GM19240 (cell line): ENCODE data around the gene HYOU1.
"Not testable (repeated sequence)": the region's sequence is repeated elsewhere in the genome, so short reads cannot be mapped to it uniquely, and the experiment has no call there.

ENCODE experiments used
- DNase-seq: peaks from one replicate; pipeline ENCODE4 v3.0.0; 2011; ENCODE audit warnings: low spot score; ENCODE audit not compliant: insufficient read length

The HYOU1 gene

GRCh38 chr11:119042927-119043326 lies 14.1 kb downstream of the HYOU1 start:
- no peak for DNase-seq

DNA sequence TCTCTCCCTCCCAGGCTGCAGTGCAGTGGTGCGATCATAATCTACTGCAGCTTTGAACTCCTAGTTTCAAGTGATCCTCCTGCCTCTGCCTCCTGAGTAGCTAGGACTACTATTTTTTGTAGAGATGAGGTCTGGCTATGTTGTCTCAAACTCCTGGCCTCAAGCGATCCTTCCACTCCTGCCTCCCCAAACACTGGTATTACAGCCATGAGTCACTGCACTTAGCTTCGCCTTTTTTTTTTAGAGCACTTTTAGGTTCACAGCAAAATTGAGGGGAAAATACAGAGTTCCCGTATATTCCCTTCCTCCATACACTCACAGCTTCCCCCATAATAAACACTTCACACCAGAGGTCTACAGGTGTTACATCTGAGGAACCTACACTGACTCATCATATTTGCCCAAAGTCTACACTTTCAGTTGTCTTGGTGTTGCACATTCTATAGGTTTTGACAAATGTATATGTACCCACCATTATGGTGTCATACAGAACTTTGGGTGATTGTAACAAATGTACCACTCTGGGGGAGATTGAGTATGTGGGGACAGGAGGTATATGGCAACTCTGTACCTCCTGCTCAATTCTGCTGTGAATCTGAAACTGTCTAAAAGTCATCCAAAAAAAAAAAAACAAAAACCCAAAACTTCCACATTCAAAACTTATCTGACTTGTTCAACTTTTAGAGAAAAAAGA lies 15.0 kb downstream of the HYOU1 start:
- DNase-seq = no peak

DNA sequence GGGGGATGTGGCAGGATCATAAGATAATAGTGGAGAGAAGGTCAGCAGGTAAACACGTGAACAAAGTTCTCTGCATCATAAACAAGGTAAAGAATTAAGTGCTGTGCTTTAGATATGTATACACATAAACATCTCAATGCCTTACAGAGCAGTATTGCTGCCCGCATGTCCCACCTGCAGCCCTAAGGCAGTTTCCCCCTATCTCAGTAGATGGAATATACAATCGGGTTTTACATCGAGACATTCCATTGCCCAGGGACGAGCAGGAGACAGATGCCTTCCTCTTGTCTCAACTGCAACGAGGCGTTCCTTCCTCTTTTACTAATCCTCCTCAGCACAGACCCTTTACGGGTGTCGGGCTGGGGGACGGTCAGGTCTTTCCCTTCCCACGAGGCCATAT lies 17.5 kb downstream of the HYOU1 start:
- DNase-seq = not testable (repeated sequence)

- no peak for DNase-seq
These were observed 18.1 kb downstream of the HYOU1 start for GRCh38 chr11:119038884-119039283.

- no peak for DNase-seq
These were observed 22.2 kb downstream of the HYOU1 start for GRCh38 chr11:119034813-119035212.

DNA sequence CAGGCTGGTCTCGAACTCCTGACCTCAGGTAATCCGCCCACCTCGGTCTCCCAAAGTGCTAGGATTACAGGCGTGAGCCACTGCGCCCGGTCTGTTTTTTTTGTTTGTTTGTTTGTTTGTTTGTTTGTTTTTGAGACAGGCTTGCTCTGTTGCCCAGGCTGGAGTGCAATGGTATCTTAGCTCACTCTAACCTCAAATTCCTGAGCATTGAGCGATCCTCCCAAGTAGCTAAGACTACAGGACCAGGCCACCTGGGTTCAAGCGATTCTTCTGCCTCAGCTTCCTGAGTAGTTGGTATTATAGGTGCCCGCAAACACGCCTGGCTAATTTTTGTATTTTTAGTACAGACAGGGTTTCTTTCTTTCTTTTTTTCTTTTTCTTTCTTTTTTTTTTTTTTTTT lies 23.6 kb downstream of the HYOU1 start:
- DNase-seq = not testable (repeated sequence)

DNA sequence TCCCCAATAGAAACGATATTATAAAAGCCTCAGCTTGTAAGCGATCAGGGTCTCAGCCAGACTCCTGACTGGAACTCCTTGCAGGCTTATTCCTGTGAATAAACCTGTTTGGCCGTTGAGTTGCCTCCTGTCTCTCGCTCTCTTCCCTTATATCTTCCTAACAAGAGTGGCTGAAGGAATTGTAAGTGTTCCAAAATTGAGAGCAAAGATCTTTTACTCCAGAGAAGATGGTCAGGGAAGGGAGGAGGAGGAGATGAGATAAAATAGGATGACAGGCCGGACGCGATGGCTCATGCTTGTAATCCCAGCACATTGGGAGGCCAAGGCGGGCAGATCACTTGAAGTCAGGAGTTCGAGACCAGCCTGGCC lies 25.1 kb downstream of the HYOU1 start:
- no peak for DNase-seq

DNA sequence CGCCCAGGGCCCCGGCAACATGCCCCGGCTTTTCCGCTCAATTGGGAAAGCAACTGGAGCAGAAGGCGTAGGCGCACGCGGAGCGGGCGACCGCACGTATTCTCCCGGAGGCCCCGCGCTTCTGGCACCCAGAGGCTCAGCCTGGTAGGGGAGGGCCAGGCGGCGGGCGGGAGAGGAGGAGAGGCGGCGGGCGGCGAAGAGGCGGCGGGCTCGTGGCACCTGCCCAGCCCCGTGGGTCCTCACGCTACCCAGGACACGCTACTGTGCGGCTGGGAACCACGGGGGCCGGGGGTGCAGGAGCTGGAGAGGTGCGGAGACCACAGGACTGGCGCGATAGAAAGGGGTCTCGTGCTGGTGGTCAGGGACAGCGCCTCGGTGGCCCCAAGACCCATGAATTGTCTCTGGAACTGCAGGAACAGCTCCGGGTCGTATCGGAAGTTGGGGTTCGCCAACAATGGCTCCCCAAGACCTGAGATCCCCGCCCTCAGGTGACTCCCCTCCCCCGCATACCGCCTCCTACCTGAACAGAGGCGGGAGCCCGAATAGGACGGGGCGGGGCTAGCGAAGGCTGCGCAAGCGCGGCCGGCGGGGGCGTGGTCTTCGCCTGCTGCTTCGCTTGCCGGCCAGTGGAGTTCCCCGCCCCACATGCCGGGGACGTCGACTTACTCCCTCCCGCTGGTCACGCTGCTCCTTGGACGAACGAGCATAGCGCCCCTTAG lies 26.5 kb downstream of the HYOU1 start, which contains the start of gene SLC37A4:
Gene SLC37A4, minus strand, starts transcription at position 549 of the 719 bp plus-strand sequence.
- peak; percentile 91 for DNase-seq

GRCh38 chr11:119030029-119030328 lies 27.0 kb downstream of the HYOU1 start:
- DNase-seq = no peak

- DNase-seq = no peak
These were observed 27.5 kb downstream of the HYOU1 start for GRCh38 chr11:119029340-119030028.

DNA sequence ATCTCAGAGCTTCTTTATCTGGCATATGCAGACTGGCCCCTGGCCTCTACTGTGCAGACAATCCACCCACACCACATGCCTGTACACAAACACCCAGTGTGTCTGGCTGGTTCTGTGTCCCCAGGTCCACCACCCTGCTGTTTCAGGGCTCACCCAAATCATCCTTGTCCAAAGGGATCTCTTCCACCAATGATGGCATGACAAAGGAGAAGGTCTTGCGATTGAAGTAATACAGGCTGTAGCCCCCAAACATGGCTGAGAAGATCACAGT lies 28.0 kb downstream of the HYOU1 start:
- no peak for DNase-seq

- no peak for DNase-seq
These were observed 28.5 kb downstream of the HYOU1 start for GRCh38 chr11:119028346-119029068.

GRCh38 chr11:119027561-119028345 lies 29.3 kb downstream of the HYOU1 start:
- DNase-seq = no peak

DNA sequence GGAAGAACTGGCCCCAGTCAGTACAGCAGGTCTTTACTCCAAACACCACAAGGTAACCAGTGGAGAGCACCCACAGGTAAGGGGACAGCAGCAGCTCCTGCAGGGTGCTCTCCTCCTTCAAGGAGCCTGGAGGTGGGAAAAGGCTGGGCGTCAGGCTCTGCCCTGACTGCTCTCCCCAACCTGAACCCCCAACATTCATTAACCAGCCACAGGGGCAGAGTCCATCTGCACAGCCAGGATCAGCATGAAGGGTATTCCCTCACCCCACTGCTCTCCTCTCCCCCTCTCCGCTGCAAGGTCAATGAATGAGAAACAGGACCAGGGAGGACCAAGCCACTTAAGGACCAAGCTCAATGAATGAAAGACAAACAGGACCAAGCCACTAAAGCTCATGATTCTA lies 30.0 kb downstream of the HYOU1 start:
- DNase-seq = no peak

- DNase-seq = no peak
These were observed 30.8 kb downstream of the HYOU1 start for GRCh38 chr11:119025978-119026766.

GRCh38 chr11:119025541-119025940 lies 31.5 kb downstream of the HYOU1 start:
- no peak for DNase-seq

- DNase-seq = no peak
These were observed 31.9 kb downstream of the HYOU1 start for GRCh38 chr11:119025099-119025473.

DNA sequence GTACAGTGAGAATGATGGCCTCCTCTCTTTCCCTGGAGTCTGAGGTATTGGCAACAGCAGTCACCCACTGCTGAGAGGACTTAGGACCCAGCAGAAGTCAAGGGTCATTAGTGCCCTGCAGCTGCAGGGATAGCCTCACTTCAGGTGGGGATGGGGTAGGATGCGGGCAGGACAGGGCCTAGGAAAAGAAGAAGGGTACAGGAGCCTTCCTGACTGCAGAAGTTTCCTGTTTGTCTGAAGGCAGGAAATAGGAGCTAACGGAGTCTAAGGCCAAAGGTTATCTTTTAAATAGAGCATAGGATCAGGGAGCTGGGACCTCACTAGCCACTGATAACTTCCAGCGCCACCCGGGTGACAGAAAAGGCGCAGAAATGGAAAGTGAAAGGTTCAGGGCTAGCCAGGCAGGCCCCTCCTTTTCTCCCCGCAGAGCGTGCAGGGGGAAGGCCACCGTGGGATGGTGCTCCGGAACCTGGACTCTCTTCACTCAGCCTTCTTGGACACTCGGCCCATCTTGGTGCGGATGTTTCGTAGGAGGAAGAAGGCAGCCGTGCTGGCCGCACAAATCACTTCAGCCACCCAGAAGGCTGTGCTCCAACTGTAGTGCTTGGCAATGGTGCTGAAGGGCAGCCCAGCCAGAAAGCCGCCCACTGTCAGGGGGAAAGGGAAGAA lies 32.4 kb downstream of the HYOU1 start:
- DNase-seq = no peak

- no peak for DNase-seq
These were observed 33.3 kb downstream of the HYOU1 start for GRCh38 chr11:119023741-119024140.

DNA sequence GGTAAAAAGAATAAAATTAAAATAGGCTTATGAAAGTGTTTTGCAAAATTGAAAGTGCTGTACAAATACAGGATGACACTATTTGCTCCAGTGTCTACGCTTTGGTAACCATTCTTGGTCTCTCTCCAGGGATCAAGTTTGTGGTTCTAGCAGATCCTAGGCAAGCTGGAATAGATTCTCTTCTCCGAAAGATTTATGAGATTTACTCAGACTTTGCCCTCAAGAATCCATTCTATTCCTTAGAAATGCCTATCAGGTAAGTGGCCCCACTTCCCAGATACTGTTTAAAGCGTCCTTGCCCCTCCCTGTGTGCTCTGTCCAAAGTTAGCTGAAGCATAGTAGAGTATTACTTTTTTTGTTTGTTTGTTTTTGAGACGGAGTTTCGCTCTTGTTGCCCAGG lies 35.4 kb downstream of the HYOU1 start:
- DNase-seq = no peak
